ENCODE data around the gene CENPU.

CENPU gene

GRCh38 chr4:184713887-184714286 is 20.0 kb downstream of the CENPU start:
- no peak for DNase-seq (ENCODE audit: low read depth in 2 of 3, low spot score in 2 of 3)

GRCh38 chr4:184712322-184712721 is 21.6 kb downstream of the CENPU start:
- no peak for DNase-seq (ENCODE audit: low read depth in 2 of 3, low spot score in 2 of 3)

- DNase-seq (ENCODE audit: low read depth in 2 of 3, low spot score in 2 of 3), result no peak
Measured at GRCh38 chr4:184706453-184706852, 27.4 kb downstream of the CENPU start.

DNA sequence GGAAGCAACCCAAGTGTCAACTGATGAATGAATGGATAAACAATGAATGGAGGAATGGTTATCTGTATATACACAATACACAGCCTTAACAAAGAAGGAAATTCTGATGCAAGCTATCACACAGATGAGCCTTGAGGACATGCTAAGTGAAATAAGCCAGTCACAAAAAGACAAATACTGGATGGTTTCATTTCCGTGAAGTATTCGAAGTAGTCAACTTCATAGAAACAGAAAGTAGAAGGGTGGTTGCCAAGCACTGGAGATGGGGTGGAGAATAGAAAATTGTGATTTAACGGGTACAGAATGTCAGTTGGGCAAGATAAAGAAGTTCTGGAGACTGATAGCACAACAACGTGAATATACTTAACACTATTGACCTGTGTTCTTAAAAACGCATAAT is 28.2 kb downstream of the CENPU start:
- no peak for DNase-seq (ENCODE audit: low read depth in 2 of 3, low spot score in 2 of 3)

GRCh38 chr4:184702114-184702513 is 31.8 kb downstream of the CENPU start:
- no peak for DNase-seq (ENCODE audit: low read depth in 2 of 3, low spot score in 2 of 3)

GRCh38 chr4:184699941-184700340 is 34.0 kb downstream of the CENPU start:
- DNase-seq (ENCODE audit: low read depth in 2 of 3, low spot score in 2 of 3), result no peak

- DNase-seq (ENCODE audit: low read depth in 2 of 3, low spot score in 2 of 3), result no peak
Measured at GRCh38 chr4:184697956-184698355, 35.9 kb downstream of the CENPU start.

GRCh38 chr4:184695178-184695896 is 38.6 kb downstream of the CENPU start:
- DNase-seq (ENCODE audit: low read depth in 2 of 3, low spot score in 2 of 3), result no peak

DNA sequence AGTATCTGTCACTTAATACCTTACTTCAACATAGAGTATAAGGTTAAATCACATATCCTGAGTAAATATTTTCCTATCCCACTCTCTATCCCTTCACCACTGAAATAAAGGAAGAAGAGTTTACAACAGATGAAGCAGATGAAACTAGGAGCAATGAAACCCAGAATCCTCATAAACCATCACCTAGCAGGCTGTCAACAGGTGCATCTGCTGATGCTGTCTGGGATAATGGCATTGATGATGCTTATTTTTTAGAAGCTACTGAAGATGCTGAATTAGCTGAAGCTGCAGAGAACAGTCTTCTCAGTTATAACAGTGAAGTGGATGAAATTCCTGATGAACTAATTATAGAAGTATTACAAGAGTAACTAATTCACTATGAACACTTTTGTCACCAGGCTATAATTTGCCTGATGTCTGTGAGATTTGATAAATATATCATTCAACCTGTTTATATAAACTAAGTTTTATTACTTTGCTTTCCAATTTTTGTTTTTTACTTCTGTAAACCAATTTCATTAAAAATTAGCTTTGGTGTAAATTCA is 39.4 kb downstream of the CENPU start:
- no peak for DNase-seq (ENCODE audit: low read depth in 2 of 3, low spot score in 2 of 3)

DNA sequence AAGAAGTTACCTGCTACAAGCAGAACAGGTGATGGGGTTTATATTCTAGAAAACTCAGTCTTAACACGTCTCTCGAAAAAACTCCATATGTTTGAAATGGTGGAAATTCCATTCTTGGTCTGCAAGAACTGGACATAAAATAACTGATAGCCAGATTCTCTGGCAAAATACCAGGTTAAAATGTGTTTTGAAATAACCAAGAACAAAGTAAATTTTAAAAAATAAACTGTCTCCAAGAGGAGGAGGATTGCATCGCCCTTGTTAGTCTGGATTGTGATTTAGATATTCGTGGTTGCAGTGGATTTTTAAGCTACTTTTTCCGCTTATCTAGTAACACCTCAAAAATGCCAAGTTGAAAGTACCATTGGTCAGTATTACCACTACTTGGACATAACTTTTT is 40.8 kb downstream of the CENPU start:
- no peak for DNase-seq (ENCODE audit: low read depth in 2 of 3, low spot score in 2 of 3)

- no peak for DNase-seq (ENCODE audit: low read depth in 2 of 3, low spot score in 2 of 3)
Measured at GRCh38 chr4:184689681-184690080, 44.2 kb downstream of the CENPU start.

- DNase-seq (ENCODE audit: low read depth in 2 of 3, low spot score in 2 of 3), result no peak
Measured at GRCh38 chr4:184688447-184688846, 45.4 kb downstream of the CENPU start.

GRCh38 chr4:184688005-184688404 is 45.9 kb downstream of the CENPU start:
- DNase-seq (ENCODE audit: low read depth in 2 of 3, low spot score in 2 of 3), result no peak

- DNase-seq (ENCODE audit: low read depth in 2 of 3, low spot score in 2 of 3), result no peak
Measured at GRCh38 chr4:184684491-184685189, 49.3 kb downstream of the CENPU start.

DNA sequence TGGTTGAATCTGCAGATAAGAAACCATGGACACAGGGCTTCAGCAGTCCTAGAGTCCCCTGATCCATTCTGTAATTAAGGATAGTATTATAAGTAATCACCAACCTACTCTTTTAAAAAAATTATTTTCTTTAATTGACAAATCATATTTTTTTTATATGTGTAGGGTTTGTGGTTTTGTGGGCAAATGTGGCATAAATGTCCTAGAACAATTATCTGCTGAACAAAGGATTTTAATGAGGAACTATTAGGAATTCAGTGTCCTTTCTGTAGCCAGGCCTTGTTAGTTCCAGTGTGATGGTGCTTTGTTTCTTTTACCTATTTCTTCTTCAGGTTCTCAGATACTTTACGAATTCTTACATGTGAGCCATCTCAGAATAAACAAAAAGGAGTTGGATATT is 52.0 kb downstream of the CENPU start:
- no peak for DNase-seq (ENCODE audit: low read depth in 2 of 3, low spot score in 2 of 3)

- no peak for DNase-seq (ENCODE audit: low read depth in 2 of 3, low spot score in 2 of 3)
Measured at GRCh38 chr4:184680698-184681097, 53.2 kb downstream of the CENPU start.

DNA sequence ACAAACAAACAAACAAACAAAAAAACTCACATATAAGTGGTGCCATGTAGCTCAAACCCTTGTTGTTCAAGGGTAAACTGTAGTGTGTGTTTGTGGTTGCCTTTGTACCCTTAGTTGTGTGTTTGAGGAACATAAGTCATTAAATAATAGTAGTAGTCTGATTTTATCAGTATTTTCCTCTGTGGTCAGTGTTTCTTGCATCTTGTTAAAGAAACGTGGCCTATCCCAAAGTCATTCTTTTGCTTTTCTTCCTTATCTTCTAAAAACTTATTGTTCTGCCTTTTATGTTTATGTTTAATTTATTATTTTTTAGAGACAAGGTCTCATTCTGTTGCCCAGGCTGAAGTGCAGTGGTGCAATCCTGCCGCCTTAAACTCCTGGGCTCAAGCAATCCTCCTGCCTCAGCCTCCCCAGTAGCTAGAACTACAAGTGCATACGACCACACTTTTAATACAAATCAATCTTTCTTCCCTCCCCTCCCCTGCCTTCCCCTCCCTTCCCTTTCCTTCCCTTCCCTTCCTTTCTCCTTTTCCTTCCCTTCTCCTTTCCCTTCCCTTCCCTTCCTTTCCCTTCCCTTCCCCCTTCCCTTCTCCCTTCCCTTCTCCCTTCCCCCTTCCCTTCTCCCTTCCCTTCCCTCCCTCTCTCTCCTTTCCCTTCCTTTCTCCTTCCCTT is 57.9 kb downstream of the CENPU start:
- DNase-seq (ENCODE audit: low read depth in 2 of 3, low spot score in 2 of 3), result no peak

DNA sequence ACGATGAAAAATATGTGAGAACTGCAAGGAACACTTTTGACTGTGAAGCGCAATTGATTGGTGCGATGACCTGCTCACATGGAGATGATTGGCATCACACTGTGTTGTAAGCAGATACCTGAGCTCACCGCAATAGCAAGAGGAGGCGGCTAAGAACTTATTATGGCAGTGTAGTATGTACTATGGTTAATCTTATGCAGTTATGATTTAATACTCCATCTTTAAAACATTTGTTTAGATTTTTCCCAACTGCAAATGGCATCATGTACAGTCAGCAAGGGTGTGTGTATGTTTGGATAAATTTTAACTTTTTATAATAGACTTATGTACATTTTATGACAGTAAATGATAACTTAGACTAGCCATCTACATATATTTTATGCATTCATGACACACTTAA is 58.9 kb downstream of the CENPU start:
- no peak for DNase-seq (ENCODE audit: low read depth in 2 of 3, low spot score in 2 of 3)

- no peak for DNase-seq (ENCODE audit: low read depth in 2 of 3, low spot score in 2 of 3)
Measured at GRCh38 chr4:184674011-184674410, 59.9 kb downstream of the CENPU start.

DNA sequence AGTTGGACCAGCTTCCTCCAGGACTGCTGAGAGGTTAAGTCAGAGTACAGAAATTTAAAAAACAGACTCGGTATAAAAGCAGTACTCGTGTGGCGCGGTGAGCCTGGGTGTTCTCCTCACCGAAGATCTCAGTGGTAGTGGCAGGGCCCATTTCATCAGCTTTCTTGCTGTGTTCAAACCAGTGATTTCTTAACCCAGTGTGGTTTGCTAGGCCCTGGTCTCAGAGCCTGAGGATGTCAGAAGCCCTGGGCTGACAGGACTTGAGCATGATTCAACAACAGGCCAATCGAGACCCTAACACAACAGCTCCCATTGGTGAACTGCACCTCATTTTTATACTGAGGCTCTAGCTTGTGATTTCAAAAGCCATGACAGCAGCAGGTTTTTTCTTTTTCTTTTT is 61.2 kb downstream of the CENPU start:
- DNase-seq (ENCODE audit: low read depth in 2 of 3, low spot score in 2 of 3), result no peak

GRCh38 chr4:184671101-184671500 is 62.8 kb downstream of the CENPU start:
- no peak for DNase-seq (ENCODE audit: low read depth in 2 of 3, low spot score in 2 of 3)

GRCh38 chr4:184669251-184669650 is 64.6 kb downstream of the CENPU start:
- no peak for DNase-seq (ENCODE audit: low read depth in 2 of 3, low spot score in 2 of 3)

All from activated CD8-positive, alpha-beta memory T cell treated with anti-CD3 and anti-CD28 coated beads for 48 hours (primary cell).